ENCODE results near the gene TNFRSF18.
"Not testable (repeated sequence)": the region's sequence is repeated elsewhere in the genome, so short reads cannot be mapped to it uniquely, and the experiment has no call there.

Gene TNFRSF18

GRCh38 chr1:1195726-1196125 lies 10.7 kb downstream of the TNFRSF18 start:
- DNase-seq, result not testable (repeated sequence)

- no peak for DNase-seq
Observed at GRCh38 chr1:1194723-1195122, 11.7 kb downstream of the TNFRSF18 start.

- DNase-seq, result no peak
Observed at GRCh38 chr1:1191734-1192133, 14.7 kb downstream of the TNFRSF18 start.

- no peak for DNase-seq
Observed at GRCh38 chr1:1189111-1189510, 17.3 kb downstream of the TNFRSF18 start.

GRCh38 chr1:1187938-1188337 lies 18.5 kb downstream of the TNFRSF18 start:
- no peak for DNase-seq

GRCh38 chr1:1185101-1185765 lies 21.2 kb downstream of the TNFRSF18 start:
- no peak for DNase-seq

- no peak for DNase-seq
Observed at GRCh38 chr1:1183833-1184775, 22.3 kb downstream of the TNFRSF18 start.

GRCh38 chr1:1183221-1183747 lies 23.1 kb downstream of the TNFRSF18 start:
- DNase-seq, result no peak

GRCh38 chr1:1182491-1183220 lies 23.7 kb downstream of the TNFRSF18 start:
- DNase-seq, result no peak

GRCh38 chr1:1181938-1182410 lies 24.4 kb downstream of the TNFRSF18 start:
- no peak for DNase-seq

GRCh38 chr1:1181129-1181937 lies 25.1 kb downstream of the TNFRSF18 start:
- no peak for DNase-seq

- DNase-seq, result no peak
Observed at GRCh38 chr1:1179983-1180861, 26.2 kb downstream of the TNFRSF18 start.

- no peak for DNase-seq
Observed at GRCh38 chr1:1179346-1179982, 26.9 kb downstream of the TNFRSF18 start.

GRCh38 chr1:1178794-1179331 lies 27.5 kb downstream of the TNFRSF18 start:
- no peak for DNase-seq

GRCh38 chr1:1177452-1178206 lies 28.8 kb downstream of the TNFRSF18 start:
- no peak for DNase-seq

- no peak for DNase-seq
Observed at GRCh38 chr1:1176931-1177330, 29.5 kb downstream of the TNFRSF18 start.

GRCh38 chr1:1176063-1176761 lies 30.2 kb downstream of the TNFRSF18 start:
- DNase-seq, result not testable (repeated sequence)

GRCh38 chr1:1175221-1176062 lies 30.9 kb downstream of the TNFRSF18 start:
- no peak for DNase-seq

All from 8988T (cell line).